Measurements from ENCODE around the gene PDZRN4.

- TF ChIP-seq CTCF (IDR thresholded peaks at IDR 0.05; ENCODE audit: low read depth, low read length) (no peak), EZH2phosphoT487 (IDR thresholded peaks at IDR 0.05; ENCODE audit: low read depth) (no peak)
Measured at GRCh38 chr12:41206298-41206697, 18.2 kb downstream of the PDZRN4 start.

Measured in OCI-LY3 (cell line).